Measurements from ENCODE around the gene SRSF11.

DNA sequence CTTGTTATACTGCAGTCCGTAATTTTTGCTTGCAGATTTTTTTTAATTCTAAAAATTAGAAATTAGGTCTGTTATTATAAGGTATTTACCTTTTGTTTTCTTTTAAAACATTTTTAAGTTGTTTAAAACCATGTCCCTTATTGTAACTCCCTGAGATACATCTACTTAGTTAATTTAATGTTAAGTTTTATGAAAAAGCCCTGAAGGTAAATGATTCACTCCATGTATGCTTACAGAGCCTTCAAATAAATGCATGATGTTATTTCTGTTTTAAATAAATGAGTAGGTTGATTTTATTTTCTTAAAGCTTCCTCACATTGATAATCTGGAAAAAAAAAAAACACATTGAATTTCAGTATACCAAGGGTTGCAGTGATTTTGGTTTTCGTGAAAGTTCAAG is 7.5 kb downstream of the SRSF11 start:
- TF ChIP-seq, protein P1, sequence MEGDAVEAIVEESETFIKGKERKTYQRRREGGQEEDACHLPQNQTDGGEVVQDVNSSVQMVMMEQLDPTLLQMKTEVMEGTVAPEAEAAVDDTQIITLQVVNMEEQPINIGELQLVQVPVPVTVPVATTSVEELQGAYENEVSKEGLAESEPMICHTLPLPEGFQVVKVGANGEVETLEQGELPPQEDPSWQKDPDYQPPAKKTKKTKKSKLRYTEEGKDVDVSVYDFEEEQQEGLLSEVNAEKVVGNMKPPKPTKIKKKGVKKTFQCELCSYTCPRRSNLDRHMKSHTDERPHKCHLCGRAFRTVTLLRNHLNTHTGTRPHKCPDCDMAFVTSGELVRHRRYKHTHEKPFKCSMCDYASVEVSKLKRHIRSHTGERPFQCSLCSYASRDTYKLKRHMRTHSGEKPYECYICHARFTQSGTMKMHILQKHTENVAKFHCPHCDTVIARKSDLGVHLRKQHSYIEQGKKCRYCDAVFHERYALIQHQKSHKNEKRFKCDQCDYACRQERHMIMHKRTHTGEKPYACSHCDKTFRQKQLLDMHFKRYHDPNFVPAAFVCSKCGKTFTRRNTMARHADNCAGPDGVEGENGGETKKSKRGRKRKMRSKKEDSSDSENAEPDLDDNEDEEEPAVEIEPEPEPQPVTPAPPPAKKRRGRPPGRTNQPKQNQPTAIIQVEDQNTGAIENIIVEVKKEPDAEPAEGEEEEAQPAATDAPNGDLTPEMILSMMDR (IDR thresholded peaks at IDR 0.05) = no peak
- TF ChIP-seq EP300 (IDR thresholded peaks at IDR 0.05) (no peak), POLR2A (IDR thresholded peaks at IDR 0.05; ENCODE audit: low read depth) (no peak), POLR2AphosphoS5 (IDR thresholded peaks at IDR 0.05) (no peak)
